ENCODE data around the gene DRP2.

GRCh38 chrX:101232316-101232715 lies 12.7 kb downstream of the DRP2 start:
- TF ChIP-seq POLR2A (IDR thresholded peaks at IDR 0.05; ENCODE audit: low read length) (no peak), GATA1 (IDR thresholded peaks at IDR 0.05; ENCODE audit: low read depth, low read length) (no peak)
